ENCODE measurements around the gene MAPKAPK3.

GRCh38 chr3:50695031-50695430, 78.1 kb downstream of the MAPKAPK3 start:
- TF ChIP-seq CTCF (conservative IDR thresholded peaks at IDR 0.05; ENCODE audit: low read depth, low read length) (no peak), MAZ (IDR thresholded peaks at IDR 0.05; ENCODE audit: borderline replicate concordance, low read depth, low read length) (no peak)

Measured in IMR-90 (cell line).